Measurements from ENCODE around the gene ITGA1.

The ITGA1 gene

GRCh38 chr5:52895572-52896413, 108.1 kb downstream of the ITGA1 start:
- TF ChIP-seq CTCF (IDR thresholded peaks at IDR 0.05; ENCODE audit: insufficient read depth, low read depth, low read length, missing control alignments) = no peak
- H3K4me3 ChIP-seq (ENCODE audit: low read depth, low read length) = no peak overlapping the region
- DNase-seq (ENCODE audit: low read depth) = no peak

- no peak for TF ChIP-seq CTCF (IDR thresholded peaks at IDR 0.05; ENCODE audit: insufficient read depth, low read depth, low read length, missing control alignments)
- DNase-seq (ENCODE audit: low read depth) = no peak
Measured at GRCh38 chr5:52896534-52897237, 109.0 kb downstream of the ITGA1 start.

GRCh38 chr5:52897238-52897614, 109.5 kb downstream of the ITGA1 start:
- TF ChIP-seq CTCF (IDR thresholded peaks at IDR 0.05; ENCODE audit: insufficient read depth, low read depth, low read length, missing control alignments) = no peak
- no peak for DNase-seq (ENCODE audit: low read depth)
- no peak overlapping the region for H3K4me3 ChIP-seq (ENCODE audit: low read depth, low read length)

More at GRCh38 chr5:52896534-52897237, 109.0 kb downstream of the ITGA1 start:
- no peak overlapping the region for H3K4me3 ChIP-seq (ENCODE audit: low read depth, low read length)

GRCh38 chr5:52898961-52899680, 111.4 kb downstream of the ITGA1 start:
- no peak overlapping the region for H3K4me3 ChIP-seq (ENCODE audit: low read depth, low read length)
- no peak for DNase-seq (ENCODE audit: low read depth)
- TF ChIP-seq CTCF (IDR thresholded peaks at IDR 0.05; ENCODE audit: insufficient read depth, low read depth, low read length, missing control alignments) = no peak

- DNase-seq (ENCODE audit: low read depth) = no peak
- TF ChIP-seq CTCF (IDR thresholded peaks at IDR 0.05; ENCODE audit: insufficient read depth, low read depth, low read length, missing control alignments) = no peak
Measured at GRCh38 chr5:52903142-52903541, 115.4 kb downstream of the ITGA1 start.

GRCh38 chr5:52906343-52906742, 118.6 kb downstream of the ITGA1 start:
- DNase-seq (ENCODE audit: low read depth) = no peak
- TF ChIP-seq CTCF (IDR thresholded peaks at IDR 0.05; ENCODE audit: insufficient read depth, low read depth, low read length, missing control alignments) = no peak
- no peak overlapping the region for H3K4me3 ChIP-seq (ENCODE audit: low read depth, low read length)

More at GRCh38 chr5:52903142-52903541, 115.4 kb downstream of the ITGA1 start:
- H3K4me3 ChIP-seq (ENCODE audit: low read depth, low read length) = no peak overlapping the region
